Measurements from ENCODE around the gene HOXB8.

The HOXB8 gene

DNA sequence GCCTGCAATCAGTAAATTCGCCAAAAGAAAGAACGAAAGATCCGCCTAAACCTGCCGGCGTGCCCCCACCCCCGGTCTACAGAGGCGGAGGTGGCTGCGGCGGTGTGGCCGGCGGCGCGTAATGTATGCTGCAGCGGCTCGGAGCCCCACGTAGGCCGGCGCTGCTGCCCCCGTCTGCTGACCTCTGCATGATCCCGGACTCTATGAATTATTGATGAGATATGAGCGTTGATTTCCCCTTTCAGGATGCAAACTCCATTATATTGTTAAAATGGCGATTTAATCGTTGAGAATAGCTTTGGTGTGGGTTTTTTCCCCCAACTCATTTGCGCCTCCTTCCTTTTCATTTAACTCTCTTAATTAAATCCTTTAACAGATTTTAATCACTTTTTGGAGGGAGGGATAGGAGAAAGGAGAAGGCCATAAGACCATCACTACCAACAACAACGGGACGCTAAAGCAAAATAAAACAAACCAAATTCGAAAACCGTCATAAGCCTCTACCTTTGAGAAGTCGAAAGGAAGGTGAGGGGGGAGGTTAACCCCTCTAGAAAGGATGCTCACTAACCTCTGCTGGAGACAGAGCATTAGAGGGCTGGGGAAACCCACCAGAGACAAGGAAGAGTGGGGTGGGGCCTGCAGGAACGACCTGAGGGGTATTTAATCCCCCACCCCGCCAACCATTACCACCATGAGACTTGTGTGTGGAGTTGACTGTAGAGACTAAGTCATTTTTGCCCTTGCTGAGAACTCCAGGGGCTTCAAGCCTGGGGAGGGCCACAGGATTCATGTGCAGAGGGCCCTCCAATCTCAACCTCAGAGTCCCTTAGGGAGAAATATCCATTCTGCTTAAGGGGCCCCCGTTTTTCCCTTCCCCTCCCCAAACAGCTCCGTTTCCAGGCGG is 28.5 kb downstream of the HOXB8 start:
- FAIRE-seq (no peak), DNase-seq (ENCODE audit: low spot score) (no peak)

DNA sequence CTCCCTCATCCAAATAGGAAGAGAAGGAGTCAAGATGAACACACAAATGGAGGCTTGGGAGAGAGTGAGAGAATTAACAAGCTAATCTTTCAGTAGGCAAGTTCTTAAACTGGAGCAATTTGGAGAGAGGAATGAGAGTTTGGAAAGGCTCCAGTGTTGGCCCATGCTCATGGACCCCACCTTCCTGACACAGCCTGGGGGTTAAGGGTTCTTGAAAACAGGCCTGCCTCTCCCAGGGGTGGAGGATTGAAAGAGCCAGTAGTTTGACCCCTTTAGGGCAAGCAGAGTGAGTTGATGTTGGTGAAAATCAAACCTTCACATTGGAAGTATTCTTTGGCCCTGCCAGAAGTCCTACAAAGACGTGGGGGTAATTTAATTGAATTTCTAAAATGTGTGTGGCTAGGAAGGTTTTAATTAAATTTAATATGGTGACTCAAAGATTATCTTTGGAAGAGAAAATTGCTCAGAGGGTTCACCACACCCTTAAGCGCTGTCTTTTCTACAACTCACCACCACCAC is 30.8 kb downstream of the HOXB8 start:
- DNase-seq (ENCODE audit: low spot score) (no peak), FAIRE-seq (no peak)

DNA sequence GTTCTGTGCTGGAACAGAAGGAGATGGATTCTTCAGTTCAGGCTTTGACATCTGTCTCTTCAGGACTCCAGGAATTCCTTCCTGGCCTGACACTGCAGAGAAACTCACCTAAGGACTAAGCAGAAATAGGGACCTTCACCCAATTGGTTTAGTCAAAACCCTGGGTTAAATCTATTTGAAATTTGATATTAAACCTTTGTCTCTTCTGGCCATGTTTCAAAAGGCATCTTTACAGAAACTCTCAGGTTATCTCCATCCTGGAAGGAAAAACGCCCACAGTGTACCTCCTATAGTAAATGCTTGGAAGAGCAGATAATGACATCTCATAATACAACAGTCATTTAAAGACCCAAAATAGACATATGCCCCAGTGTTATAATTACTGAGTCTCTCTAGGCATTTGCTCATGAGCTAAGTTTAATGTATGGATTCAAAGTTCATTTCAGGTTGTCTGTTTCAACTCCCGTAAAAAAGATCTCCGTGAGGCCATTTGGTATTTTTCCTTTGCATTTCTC is 31.3 kb downstream of the HOXB8 start:
- no peak for FAIRE-seq
- DNase-seq (ENCODE audit: low spot score), result no peak

DNA sequence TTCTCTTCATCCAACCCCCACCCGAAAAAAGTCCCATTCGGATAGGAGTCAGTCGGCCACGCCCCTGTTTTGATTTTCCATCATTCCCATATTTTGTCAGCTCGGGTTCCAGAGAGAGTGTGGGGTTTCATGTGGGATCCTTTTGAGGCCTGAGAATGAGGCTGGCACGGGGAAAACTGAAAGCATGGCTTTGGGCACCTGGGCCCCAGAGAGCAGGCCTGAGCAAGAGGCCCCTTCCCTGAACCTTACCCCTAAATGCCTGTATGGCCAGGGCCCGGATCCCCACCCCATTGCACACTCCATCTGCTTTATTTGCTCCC is 32.4 kb downstream of the HOXB8 start:
- DNase-seq (ENCODE audit: low spot score) (no peak), FAIRE-seq (no peak)

DNA sequence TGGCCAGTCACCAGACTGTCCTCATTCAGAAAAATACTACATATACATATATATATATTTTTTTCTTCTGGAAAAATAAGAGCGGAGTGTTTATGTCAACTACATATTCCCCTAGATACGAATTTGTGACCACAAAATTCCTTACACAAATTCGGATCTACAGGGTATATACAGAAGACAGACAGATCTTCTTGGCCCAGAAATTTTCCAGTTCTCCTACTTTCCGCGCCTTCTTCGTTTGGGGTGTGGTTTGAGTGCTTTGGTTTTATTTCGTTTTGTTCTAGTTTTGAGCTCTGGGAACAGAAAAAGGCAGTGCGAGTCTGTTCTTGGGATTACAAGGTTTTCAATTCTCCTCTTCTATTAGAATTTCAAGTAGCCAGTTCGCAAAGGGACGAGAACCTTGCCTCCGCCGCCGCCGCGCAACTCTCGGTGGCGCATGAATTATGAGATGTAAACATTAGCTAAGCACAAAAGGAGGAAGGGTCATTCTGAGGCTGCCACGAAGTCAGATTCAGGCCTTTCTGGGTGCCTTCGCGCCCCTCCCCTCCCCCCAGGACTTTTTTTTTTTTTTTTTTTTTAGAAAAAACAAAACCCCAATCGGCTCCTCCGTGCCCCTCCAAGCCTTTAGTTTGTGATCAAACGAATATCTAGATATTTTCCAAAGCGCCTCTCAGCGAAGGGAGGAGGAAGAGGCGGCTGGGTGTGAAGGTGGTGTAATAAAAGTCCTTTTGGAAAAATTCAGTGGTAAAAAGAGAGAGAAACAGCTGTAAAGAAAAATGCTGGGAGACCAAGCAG is 35.1 kb downstream of the HOXB8 start:
- no peak for FAIRE-seq
- no peak for DNase-seq (ENCODE audit: low spot score)

DNA sequence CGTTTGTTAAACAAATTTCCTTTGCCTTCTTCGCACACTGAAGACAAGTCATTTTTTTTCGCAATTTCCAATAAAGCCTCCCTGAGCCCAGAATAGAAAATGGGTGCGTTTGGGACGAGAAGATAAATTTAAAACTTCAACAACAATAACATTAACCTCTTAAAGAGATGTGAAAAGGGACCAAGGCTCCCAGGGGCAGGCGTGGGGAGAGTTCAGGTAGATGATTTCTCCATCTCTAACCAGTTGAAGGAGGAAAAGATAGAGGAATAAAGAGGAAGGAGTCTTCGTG is 35.7 kb downstream of the HOXB8 start:
- FAIRE-seq (no peak), DNase-seq (ENCODE audit: low spot score) (no peak)

DNA sequence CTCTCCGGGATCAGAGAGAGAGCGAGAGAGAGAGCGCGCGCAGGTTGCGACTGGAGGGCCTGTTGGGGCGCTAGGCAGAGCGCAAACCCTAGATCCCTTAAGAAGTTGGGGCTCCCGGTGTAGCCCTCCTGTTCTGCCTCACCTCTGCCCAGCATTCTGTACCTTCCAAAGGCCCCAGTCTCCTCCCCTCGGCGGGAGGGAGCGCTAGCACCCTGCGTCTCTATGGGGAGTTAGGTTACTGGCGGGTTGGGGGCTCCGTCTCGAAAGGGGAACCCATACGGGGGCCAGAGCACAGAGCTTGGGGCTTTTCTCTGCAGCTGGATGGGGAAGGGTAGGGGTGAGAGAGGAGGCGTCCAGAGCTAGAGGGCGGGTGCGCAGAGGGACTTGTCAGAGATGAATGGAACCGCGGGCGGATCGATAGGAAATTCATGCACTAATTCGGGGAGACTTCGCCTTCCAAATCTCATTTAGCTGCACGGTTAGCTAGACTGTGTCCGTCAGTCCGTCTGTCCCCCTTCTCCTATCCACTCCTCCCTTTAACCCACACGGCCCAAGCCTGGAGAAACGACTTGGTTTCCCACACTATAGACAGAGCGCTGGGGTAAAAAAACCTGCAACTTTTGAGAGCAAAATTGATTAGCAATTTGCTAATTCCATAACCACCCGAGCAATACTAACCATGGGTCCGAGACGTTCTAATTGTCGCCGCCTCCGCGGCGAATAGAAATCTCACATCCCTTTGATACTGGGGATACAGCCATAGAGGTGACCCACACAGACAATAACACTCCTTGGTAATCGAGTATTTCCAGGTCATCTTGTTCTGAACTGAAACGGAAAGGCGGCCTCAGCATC is 36.2 kb downstream of the HOXB8 start:
- FAIRE-seq (no peak), DNase-seq (ENCODE audit: low spot score) (no peak)

DNA sequence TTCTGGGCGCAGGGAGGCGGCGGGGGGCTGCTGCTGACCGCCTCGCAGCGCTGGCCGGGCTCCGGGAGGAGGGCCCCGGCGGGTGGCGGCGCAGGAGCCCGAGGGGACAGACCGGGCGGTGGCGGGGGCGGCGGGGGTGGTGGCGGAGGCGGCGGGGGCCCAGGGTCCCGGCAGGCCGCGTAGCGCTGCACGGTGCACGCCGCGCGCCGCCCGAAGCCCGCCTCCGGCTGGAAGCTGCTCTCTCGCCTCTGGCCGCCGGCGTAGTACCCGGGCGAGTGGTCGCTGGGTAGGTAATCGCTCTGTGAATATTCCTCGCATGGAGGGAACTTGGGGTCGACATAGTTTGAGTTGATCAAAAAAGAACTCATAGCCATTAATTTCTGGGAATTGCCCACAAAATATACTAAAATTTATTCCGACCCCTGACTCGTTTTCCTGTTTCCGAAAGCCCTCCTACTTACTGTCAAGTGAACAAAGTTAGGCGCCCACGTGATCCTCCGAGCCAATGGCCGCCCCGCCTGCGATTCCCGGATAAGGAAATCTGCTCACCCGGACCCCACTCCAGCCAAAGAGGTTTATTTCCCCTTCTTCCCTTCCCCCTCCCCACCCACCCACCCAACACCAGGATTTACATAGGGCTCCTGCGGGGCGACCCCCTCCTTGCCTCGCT is 37.0 kb downstream of the HOXB8 start, which contains the start of gene HOXB4:
TSS of gene HOXB4 (minus strand) at position 405 of the 670 bp plus-strand sequence. CDS start at position 374, 31 bp downstream.
- no peak for FAIRE-seq
- DNase-seq (ENCODE audit: low spot score), result no peak

DNA sequence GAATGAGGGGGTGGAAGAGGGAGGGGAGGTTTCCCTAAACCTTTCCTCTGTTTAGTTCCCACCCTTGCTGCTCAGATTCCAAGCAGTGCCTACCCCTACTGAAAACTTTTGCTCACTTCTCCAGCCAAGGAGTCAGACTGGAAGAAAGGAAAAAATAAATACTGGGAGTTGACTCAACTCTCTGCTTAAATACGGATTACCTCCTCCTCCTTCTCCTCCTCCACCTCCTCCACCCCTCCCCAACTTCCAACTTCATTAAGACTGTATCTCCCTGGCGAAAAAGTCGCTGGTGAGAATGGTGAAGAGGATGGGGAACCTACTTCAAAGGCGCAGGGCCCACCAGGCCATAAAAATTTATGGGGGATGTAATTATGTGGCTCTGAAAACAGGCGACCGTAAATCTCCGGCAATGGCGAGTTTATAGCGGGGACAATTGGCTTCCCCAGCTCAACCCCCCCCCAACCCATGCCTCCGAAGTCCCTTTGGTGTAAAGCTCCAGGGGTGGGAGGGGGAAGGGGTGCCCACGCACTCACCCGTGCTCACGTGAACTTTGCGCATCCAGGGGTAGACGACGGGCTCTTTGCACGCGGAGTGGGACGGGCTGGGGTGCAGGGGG is 37.7 kb downstream of the HOXB8 start:
- no peak for DNase-seq (ENCODE audit: low spot score)
- FAIRE-seq, result no peak

DNA sequence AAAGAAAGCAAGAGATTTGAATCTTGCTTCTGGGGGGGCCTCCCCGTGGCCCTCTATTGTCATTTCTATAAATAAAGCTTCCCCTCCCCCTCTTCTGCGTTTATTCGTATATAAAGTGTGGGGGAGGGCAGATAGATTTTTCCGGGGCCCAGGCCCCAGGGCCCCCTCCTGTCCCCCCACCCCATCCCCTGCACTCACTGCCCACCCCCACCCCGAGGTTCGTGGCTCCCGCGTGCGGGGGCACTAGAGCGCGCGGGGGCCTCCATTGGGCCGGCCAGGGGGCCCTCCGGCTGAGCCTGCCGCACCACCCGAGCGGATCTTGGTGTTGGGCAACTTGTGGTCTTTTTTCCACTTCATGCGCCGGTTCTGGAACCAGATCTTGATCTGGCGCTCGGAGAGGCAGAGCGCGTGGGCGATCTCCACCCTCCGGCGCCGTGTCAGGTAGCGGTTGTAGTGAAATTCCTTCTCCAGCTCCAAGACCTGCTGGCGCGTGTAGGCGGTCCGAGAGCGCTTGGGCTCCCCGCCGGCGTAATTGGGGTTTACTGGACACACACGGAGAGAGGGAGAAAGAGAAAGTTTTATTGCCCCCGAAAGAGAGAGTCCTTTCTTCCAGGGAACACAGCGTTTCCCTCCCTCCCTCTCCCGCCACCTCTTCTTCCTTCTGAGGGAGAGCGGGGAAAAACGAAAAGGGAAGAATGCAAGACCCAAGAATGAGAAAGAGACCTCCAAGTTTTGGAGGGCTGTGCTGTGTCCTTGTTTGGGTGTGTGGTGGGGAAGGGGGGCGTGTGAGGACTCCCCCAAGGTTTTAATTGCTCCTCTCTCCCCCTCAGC is 38.4 kb downstream of the HOXB8 start:
- no peak for FAIRE-seq
- DNase-seq (ENCODE audit: low spot score), result peak; percentile 52

DNA sequence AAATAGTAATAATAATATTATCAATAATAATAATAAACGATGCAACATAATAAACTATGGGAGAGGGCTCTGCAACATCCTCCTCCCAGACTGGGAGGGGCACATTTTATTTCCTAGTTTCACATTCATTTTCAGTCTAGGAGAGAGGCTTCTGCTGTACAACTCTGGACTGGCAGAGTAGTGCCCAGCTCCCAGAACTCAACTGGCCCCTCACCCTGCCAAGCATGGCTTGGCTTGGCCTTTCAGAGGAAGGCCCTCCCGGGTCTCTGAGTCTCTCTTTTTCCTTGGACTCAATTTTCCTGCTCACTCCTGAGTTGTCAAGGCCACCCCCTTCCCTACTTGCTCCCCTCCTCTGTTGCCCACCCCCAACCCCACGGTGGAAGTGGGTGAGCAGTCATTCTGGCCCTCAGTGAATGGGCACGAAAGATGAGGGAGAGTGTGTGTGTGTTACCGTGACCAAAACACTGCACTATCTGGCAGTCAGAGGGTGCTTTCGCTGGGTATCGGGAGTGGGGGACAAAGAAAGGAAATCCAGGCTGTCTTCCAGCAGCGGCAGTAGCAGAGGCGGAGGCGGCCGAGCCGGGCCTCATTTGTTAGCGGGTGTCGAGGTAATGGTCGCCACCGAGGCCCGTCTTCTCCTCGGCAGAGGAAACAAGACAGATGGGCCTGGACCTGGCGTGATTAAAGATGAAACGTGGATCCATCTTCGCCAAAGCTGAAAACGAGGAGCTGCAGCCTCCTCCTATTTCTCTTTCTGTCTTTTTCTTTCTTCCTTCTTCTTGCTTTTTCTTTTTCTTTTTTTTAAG is 39.2 kb downstream of the HOXB8 start:
- no peak for DNase-seq (ENCODE audit: low spot score)
- no peak for FAIRE-seq

DNA sequence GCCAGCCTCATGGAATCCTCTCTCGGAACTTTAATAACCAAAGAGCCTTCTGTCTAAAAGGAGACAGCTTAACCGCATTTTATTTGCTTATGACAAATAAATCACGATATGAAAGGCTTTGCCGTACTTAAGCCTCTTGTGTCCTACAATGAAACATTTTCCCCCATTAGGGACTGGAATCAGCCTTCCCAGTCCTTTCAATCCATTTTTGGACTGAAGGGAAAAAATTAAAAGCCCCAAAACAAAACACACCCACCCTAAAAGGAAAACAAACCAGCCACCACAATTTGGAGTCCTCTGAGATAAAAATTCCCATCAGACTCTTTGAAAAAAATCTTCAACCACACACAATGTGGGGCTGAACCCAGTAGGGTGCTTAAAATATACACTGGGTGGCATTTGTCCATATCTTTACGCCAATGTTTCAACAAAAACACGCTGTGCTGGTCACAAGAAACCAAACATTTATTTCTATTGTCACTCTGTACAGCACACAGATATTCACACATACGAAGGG is 40.0 kb downstream of the HOXB8 start:
- DNase-seq (ENCODE audit: low spot score) (no peak), FAIRE-seq (no peak)

DNA sequence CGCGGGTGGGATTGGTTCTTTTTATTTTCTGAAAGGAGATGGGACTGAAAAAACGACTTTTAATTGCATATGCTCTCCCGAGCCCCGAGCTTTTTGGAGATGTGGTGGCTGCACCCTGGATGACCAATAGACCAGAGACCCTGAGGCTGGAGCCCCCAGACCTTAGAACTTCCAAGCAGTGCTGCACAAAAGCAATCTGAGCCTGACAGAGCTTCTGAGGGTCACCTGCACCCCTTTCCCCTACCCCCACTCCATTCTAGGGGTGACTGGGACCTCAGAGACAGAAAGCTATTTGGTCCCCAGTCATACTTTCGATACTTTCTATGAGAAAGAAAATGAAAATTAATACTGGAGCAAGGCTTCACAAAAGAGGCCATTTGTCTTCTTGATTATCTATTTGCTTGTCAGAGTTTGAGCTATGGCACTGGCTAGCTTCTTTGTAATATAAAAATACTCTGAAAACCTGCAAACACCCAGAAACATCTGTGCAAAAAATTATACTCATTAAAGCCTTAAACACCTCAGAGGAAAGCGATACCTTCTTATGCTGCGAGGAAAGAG is 40.5 kb downstream of the HOXB8 start:
- FAIRE-seq (no peak), DNase-seq (ENCODE audit: low spot score) (no peak)

DNA sequence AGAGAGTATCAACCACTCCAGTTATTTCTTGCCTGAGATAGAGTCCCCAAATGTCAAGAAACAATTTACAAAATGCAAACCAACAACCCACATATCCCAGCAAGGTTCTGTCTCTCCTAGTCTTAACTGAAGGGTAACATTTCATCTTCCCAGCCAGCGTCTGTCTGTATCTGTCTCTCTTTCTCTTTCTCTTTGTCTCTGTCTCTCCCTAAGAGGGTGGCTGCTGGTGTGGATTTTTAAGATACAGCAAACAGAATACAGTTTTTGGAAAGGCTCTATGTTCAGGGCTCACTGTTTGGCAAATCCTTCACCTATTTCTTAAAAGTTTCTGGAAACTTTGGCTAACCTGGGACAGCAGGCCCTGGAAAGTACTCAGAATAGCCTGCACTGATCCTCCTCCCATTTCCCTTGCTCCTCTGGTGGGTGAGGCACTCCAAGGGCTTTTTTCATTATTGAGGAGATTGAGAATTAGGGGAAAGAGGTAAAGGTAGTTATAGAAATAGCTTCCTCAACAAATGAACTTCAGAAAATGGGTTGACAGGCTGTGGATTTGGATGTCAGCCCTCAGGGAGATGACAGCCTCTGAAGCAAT is 43.2 kb downstream of the HOXB8 start:
- FAIRE-seq, result no peak
- no peak for DNase-seq (ENCODE audit: low spot score)

DNA sequence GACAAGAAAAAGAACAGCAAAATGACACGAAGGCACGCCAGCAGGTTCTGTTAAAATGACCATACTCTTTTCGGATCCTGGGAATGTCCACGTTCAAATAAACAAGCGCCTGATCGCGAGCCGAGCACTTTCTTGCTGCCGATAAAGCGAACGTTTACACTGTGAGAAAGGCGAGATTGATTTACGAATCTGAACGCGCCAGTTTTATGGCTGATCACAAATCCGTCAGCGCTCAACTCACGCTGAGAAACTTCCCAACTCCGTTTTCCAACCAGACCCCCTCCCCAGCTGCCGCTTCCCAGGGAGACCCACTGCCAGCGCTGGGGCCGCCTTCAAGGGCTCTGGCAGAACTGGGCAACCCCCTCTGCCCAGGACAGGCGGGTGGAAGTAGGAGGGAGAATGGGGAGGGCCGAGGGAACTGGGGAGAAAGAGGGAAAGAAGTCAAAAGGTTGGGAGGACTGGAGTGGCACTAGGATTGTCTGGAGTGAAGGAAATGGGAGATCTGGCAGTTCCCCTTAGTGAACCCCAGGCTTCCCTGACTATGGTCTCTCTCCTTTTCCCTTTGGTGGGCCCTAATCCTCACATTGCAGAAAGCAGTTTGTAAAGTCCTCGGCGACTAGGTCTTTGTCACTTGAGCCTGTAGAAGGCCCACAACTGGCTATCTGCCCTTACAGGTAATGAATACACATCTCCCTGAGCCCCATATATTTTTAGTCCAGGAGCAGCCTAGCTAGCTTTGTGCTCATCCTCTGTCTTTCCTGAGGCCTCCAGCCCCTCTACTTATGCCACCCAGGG is 43.9 kb downstream of the HOXB8 start:
- DNase-seq (ENCODE audit: low spot score), result no peak
- FAIRE-seq, result no peak

DNA sequence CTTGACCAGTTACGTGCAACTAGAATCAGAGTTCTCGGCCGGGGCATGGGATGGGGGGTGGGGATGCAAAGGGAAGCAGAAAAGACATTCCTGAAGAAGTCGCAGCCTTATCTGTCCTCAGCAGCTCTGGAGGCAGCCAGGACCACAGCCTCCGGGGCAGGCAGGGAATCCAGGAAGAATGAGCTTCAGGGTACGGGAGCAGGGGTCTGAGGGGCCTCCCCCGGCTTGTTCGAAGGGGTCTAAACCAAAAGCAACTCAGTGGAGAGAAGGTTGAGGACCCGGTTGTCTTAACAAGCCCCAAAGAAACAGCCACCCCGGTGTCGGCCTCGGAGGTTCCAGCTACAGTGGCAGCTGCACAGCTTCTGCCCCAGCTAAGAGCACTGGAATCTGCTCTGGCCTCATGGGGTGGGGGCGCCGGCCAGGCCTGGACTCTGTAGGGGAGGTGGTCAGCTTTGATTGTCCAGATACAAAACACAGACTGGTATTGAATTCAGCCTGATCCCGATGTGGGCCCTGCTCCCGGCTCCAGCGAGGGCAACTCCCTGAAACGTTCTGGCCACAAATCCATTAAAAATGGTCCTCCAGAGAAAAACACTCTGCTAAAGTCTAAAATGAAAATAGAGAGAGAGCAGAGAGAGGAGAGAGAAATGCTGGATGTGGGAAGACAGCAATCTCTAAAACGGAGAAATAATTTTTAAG is 44.6 kb downstream of the HOXB8 start:
- FAIRE-seq (no peak), DNase-seq (ENCODE audit: low spot score) (no peak)

Measured in urothelium cell line (cell line).